T-helper 1 cell treated with Interleukin-12 subunit alpha and Interleukin-12 subunit beta and Interleukin-4 antibody, amounts not matched to agents 30 μg/mL and 1 μg/mL, for 36 hours (primary cell): ENCODE results near the gene PLAAT4.
"Not testable (repeated sequence)": the region's sequence is repeated elsewhere in the genome, so short reads cannot be mapped to it uniquely, and the experiment has no call there.

Experiments
- H3K27ac Mint-ChIP-seq: one replicate; pipeline ENCODE4 v1.8.0; 2021; ENCODE audit warnings: mild to moderate bottlenecking, mixed read lengths
- H3K27me3 Mint-ChIP-seq: one replicate; pipeline ENCODE4 v1.8.0; 2021; ENCODE audit warnings: low read depth, mixed read lengths
- H3K36me3 Mint-ChIP-seq: one replicate; pipeline ENCODE4 v1.8.0; 2021; ENCODE audit warnings: low read depth, mixed read lengths
- H3K4me1 Mint-ChIP-seq: one replicate; pipeline ENCODE4 v1.8.0; 2021; ENCODE audit warnings: low read depth, mixed read lengths
- H3K4me3 Mint-ChIP-seq: one replicate; pipeline ENCODE4 v1.8.0; 2021; ENCODE audit warnings: mild to moderate bottlenecking, moderate library complexity, mixed read lengths
- H3K9me3 Mint-ChIP-seq: one replicate; pipeline ENCODE4 v1.8.0; 2021; ENCODE audit warnings: mixed read lengths

The PLAAT4 gene

DNA sequence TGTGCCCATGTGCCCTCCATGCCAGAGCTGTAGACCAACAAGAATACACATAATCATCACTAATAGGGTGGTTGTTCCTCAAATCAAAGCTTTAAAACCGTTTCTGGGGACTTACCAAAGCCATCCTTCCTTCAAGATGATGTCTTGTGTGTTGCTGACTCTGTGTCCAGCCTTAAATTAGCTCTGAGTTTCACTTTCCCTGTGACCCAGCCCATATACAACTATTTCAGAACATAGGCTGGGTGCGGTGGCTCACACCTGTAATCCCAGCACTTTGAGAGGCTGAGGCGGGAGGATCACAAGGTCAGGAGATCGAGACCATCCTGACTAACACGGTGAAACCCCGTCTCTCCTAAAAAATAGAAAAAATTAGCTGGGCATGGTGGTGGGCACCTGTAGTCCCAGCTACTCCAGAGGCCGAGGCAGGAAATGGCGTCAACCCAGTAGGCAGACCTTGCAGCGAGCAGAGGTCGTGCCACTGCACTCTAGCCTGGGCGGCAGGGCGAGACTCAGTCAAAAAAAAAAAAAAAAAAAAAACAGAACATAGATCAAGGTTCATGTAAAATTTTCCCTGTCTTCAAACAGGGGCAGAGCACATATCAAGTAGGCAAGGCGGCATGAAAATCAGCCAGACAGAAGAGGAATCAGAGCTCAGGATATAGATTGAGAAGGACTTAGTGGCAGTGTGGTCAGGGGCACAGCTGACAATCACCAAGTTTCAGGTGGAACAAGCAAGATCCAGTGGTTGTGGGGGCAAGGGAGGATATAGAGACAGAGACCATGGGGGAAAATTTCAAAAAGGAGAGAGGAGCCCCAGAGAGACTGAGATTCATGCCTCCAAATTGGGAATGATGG, 26.8 kb downstream of the PLAAT4 start, which contains the start of gene PLAAT2:
Gene PLAAT2 (minus strand): TSS at position 179 of the 855 bp plus-strand sequence. CDS start 55 bp downstream, at position 124.
- Mint-ChIP-seq H3K4me1 (peaks cover 50% of the 10 kb centered on the region), H3K4me3 (no peak within 1 kb of the TSS), H3K27me3 (no peaks in the 10 kb centered on the region), H3K27ac (peak within 1 kb of the TSS; percentile 45), H3K9me3 (no peaks in the 10 kb centered on the region), H3K36me3 (no peaks in the 10 kb centered on the region)

DNA sequence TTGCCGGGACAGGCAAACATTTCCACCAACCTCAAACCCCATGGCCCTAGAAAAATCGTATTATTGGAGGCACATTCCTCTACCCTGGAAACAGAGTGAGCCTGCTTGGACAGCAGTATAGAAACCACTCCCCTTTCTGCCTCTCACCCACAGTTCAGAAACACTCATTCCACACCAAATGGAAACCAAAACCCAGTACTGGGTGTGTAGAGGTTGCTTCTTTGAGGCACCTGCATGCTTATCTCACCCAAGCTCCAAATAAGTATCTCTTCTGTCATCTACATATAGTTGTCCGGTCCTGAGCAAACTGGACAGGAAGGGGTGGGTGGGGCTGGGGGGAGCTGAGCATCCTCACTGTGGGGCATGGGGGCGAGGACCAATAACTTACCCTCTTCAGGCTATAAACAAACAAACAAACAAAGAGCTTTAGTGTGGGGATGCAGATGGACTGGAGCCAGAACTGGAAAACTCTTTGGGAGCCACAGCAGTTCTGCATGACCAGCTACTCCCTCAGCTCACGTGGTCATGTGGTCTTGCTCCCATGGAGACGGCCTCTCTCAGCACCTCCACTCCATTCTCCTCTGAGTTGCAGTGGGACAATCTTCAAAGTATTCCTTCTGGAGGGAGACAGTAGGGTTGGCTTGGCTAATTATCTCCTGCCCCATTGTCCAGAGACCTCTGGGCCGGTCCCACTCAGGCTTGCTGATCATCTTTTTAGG, 27.6 kb downstream of the PLAAT4 start:
- Mint-ChIP-seq H3K36me3 (no peaks in the 10 kb centered on the region), H3K27ac (peak overlapping the region; percentile 79), H3K9me3 (no peaks in the 10 kb centered on the region), H3K27me3 (no peaks in the 10 kb centered on the region), H3K4me3 (no peak overlapping the region), H3K4me1 (peaks cover 50% of the 10 kb centered on the region)

DNA sequence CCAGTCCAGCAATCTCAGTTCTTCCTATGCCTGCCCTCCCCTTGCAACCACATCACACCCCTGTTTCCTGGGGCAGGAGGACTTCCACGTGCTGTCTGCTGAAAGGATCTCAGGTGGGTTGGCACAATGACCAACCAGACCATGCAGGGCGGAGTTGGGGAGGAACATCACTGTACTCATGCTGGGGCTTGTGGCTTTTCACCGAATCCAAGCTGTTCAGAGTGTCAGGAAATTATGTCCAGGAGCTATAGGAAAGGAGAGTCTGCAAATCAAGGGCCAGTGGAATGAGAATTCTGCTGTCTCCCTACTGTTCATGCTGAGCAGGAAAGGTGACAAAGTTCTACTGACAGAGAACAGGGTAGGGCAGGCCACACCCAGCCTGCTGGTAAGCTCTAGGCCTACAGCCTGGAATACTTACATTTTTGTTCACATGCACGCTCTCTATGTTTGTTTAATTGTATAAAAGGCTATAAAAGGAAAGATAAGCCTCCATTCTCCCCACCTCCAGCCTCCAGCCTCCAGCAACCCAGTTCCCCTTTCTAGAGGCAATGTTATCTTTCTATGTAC, 28.3 kb downstream of the PLAAT4 start:
- peaks cover 48% of the 10 kb centered on the region for H3K4me1 Mint-ChIP-seq
- H3K27me3 Mint-ChIP-seq = no peaks in the 10 kb centered on the region
- H3K36me3 Mint-ChIP-seq = no peaks in the 10 kb centered on the region
- no peak overlapping the region for H3K4me3 Mint-ChIP-seq
- no peaks in the 10 kb centered on the region for H3K9me3 Mint-ChIP-seq
- peak overlapping the region; percentile 79 for H3K27ac Mint-ChIP-seq

DNA sequence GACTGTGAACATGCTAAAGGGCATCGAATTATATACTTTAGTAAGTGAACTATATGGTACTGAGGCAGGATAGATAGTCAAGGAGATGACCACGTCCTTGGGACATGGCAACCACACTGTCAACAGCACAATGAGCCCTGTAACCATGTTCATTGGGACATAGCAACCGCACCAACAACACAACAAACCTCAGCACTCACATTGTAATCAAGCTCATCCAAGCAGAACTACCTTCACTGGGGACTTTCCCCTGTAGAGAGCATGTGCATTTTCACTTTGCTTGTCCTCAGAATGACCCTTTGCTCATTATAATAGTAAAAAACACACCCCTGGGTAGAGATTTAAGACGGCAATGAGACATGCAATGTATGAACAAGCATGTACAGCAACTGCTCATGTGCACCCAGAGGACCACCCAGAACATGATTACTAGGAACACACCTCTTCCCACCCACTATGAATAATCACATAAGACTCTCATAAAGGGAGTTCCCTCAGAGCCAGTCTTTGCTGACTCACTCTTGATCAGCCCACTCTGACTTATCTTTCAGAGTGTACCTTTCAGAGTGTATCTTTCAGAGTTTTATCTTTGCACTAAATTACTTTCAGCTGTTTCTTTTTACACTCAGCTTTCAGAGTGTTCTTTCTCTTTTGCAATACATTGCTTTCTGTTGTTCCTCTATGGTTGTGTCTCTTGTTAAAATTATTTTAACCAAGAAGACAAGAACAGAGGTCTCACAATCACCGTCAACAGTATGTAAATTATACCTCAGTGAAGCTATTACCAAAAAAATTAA, 30.6 kb downstream of the PLAAT4 start:
- H3K4me3 Mint-ChIP-seq = peak overlapping the region; percentile 32
- H3K4me1 Mint-ChIP-seq = peaks cover 38% of the 10 kb centered on the region

DNA sequence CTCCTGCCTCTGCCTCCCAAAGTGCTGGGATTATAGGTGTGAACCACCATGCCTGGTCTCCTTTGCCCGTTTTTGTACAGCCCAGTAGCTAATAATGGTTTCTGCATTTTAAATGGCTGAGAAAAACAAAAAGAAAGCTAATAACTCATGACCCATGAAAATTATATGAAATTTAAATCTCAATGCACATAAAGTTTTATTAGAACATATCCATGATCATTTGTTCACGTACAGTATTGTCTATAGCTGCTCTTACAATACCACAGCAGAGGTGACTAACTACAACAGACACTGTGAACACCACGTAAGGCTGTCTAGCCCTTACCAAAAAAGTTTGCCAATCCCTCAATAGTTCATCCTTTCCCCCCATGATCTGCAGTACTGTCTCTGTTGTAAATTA, 33.0 kb downstream of the PLAAT4 start:
- Mint-ChIP-seq H3K36me3 (peaks cover 4% of the 10 kb centered on the region), H3K4me3 (no peak overlapping the region), H3K27ac (no peak overlapping the region), H3K9me3 (no peaks in the 10 kb centered on the region), H3K4me1 (peaks cover 38% of the 10 kb centered on the region), H3K27me3 (peaks cover 11% of the 10 kb centered on the region)

More for the DNA sequence above, 30.6 kb downstream of the PLAAT4 start:
- H3K27me3 Mint-ChIP-seq = peaks cover 11% of the 10 kb centered on the region
- H3K9me3 Mint-ChIP-seq = no peaks in the 10 kb centered on the region
- H3K36me3 Mint-ChIP-seq = no peaks in the 10 kb centered on the region
- peak overlapping the region; percentile 88 for H3K27ac Mint-ChIP-seq

DNA sequence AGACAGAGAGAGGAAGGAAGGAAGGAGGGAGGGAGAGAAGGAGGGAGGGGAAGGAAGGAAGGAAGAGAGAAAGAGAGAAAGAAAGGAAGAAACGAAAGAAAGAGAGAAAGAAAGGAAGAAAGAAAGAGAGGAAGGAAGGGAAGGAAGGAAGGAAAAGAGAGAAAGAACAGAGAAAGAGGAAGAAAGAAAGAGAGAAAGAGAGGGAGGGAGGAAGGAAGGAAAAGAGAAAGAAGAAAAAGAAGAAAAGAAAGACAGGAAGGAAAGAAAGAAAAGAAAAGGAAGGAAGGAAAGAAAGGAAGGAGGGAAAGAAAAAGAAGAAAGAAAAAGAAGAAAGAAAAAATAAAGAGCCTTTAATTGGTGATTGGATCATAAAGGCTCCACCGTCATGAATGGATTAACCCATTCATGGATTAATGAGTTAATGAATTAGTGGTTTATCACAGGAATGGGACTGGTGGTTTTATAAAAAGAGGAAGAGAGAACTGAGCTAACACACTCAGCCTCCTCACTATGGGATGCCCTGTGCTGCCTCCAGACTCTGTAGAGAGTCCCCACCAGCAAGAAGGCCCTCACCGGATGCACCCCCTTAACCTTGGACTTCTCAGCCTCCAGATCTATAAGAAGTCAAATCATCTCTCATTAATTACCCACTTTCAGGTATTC, 35.5 kb downstream of the PLAAT4 start:
- no peaks in the 10 kb centered on the region for H3K9me3 Mint-ChIP-seq
- no peak overlapping the region for H3K27ac Mint-ChIP-seq
- peaks cover 4% of the 10 kb centered on the region for H3K36me3 Mint-ChIP-seq
- H3K4me1 Mint-ChIP-seq = peaks cover 28% of the 10 kb centered on the region
- H3K27me3 Mint-ChIP-seq = peaks cover 11% of the 10 kb centered on the region
- no peak overlapping the region for H3K4me3 Mint-ChIP-seq

DNA sequence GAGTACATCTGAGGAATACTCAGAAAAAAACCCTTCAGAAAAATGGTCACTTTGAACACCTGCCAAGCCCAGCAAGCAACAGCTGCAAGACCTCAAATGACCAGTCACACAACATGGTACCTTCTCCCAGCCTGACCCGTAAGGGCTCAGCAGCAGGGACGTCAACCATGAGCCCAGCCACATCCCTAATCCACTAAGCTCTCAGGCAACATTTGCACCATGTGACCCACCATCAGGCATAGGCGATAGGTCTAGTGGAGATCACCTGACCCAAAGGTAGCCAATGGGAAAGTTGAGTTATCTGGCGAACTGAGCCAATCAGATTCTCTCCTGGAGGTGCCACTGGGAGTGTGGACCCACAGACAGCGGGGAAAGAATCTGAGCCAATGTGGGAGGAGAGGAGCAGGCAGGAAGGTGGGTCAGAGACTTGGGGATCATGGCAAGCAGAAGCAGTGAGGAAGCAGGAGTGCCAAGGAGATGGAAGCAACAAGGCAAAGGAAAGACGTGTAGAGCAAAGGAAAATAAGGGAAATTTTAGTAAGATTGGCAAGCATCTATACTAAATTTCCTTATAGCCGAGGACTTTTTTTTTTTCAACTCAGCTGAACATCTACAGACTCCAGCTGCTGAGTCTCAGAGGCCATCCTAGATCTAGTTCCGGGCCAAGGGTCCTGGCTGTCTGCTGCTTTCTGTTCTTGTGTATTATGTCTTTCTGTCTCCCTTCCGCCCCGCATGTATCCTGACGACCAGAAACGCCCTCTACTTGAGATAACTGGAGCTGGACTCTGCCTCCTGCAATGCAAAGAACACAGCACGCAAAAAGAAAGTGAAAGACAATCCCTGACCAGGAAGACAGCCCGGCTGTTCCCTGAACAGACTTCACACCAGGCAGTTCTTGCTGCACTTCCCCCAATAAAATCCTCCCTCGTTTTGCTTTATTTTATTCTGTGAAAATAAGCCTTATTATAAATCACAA, 37.6 kb downstream of the PLAAT4 start:
- peak overlapping the region; percentile 67 for H3K4me3 Mint-ChIP-seq
- H3K27ac Mint-ChIP-seq = peak overlapping the region; percentile 94
- H3K4me1 Mint-ChIP-seq = peaks cover 19% of the 10 kb centered on the region
- H3K27me3 Mint-ChIP-seq = peaks cover 11% of the 10 kb centered on the region
- peaks cover 8% of the 10 kb centered on the region for H3K36me3 Mint-ChIP-seq
- peaks cover 7% of the 10 kb centered on the region for H3K9me3 Mint-ChIP-seq

DNA sequence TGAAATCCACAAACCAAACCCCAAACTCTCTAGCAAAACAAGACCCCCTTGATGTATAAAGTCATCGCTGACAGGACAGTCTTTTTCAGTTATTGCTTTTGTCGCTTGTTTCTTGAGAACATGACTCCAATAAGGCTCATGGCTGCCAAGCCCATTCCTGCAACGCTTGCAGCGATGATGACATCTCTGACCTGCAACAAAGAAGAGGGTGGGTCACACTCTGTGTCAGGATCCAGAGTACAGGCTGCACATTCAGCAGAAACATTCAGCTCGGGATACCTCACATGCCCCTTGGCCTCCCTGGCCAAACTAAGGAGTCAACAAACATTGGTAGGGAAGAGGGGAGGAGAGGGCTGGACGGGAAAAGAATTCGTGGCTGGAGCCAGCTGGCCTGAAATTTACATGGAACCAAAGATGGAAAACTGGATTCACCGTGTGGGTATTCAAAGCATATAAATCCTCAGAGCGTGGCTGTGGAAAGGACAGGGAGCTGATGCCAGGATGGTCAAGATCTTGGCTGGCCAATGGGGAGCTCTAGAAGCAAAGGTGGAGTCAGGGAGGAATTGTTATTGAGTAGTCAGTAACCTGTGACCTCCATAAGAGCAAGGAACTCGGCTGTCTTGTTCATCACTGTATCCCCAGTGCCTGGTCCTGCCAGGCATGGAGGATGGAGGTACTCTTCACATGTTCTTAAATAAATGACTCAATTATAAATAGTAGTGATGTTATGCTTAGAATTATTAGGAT, 38.4 kb downstream of the PLAAT4 start:
- Mint-ChIP-seq H3K4me3 (peak overlapping the region; percentile 67), H3K27me3 (peaks cover 11% of the 10 kb centered on the region), H3K27ac (peak overlapping the region; percentile 94), H3K4me1 (peaks cover 19% of the 10 kb centered on the region), H3K9me3 (peaks cover 10% of the 10 kb centered on the region), H3K36me3 (peaks cover 8% of the 10 kb centered on the region)

DNA sequence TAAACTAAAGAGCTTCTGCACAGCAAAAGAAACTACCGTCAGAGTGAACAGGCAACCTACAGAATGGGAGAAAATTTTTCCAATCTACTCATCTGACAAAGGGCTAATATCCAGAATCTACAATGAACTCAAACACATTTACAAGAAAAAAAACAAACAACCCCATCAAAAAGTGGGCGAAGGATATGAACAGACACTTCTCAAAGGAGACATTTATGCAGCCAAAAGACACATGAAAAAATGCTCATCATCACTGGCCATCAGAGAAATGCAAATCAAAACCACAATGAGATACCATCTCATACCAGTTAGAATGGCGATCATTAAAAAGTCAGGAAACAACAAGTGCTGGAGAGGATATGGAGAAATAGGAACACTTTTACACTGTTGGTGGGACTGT, 42.3 kb downstream of the PLAAT4 start:
- H3K9me3 Mint-ChIP-seq = peaks cover 34% of the 10 kb centered on the region
- H3K36me3 Mint-ChIP-seq = peaks cover 17% of the 10 kb centered on the region
- peaks cover 32% of the 10 kb centered on the region for H3K4me1 Mint-ChIP-seq
- not testable (repeated sequence) for H3K27me3 Mint-ChIP-seq, H3K27ac Mint-ChIP-seq, H3K4me3 Mint-ChIP-seq

DNA sequence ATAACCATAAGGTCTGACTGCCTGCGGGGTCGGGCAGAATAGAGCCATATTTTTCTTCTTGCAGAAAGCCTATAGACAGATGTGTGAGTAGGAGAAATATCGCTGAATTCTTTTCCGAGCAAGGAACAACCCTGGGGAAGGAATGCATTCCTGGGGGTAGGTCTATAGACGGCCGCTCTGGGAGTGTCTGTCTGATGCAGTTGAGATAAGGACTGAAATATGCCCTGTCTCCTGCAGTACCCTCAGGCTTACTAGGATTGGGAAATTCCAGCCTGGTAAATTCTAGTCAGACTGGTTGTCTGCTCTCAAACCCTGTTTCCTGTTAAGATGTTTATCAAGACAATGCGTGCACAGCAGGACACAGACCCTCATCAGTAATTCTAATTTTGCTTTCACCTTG, 44.6 kb downstream of the PLAAT4 start:
- peaks cover 21% of the 10 kb centered on the region for H3K4me1 Mint-ChIP-seq
- peaks cover 14% of the 10 kb centered on the region for H3K36me3 Mint-ChIP-seq
- not testable (repeated sequence) for H3K4me3 Mint-ChIP-seq, H3K27ac Mint-ChIP-seq, H3K27me3 Mint-ChIP-seq
- peaks cover 34% of the 10 kb centered on the region for H3K9me3 Mint-ChIP-seq

DNA sequence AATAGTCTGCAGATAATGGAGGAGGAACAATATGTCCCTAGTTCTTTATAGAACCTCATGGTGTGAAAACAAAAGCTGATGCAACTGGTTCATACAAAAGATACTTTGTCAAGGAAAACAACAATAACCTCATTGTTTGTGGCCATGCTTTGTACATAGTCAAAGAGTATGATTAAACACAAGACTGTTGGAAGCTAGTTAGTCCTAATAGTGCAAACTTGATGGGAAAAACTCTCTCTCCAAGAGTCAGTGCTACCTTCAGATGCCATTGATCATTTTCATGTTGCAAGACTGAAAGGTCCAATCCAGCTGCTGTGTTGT, 46.7 kb downstream of the PLAAT4 start:
- Mint-ChIP-seq H3K9me3 (peaks cover 31% of the 10 kb centered on the region), H3K36me3 (peaks cover 16% of the 10 kb centered on the region), H3K27me3 (no peaks in the 10 kb centered on the region), H3K27ac (no peak overlapping the region), H3K4me1 (peaks cover 21% of the 10 kb centered on the region), H3K4me3 (no peak overlapping the region)

DNA sequence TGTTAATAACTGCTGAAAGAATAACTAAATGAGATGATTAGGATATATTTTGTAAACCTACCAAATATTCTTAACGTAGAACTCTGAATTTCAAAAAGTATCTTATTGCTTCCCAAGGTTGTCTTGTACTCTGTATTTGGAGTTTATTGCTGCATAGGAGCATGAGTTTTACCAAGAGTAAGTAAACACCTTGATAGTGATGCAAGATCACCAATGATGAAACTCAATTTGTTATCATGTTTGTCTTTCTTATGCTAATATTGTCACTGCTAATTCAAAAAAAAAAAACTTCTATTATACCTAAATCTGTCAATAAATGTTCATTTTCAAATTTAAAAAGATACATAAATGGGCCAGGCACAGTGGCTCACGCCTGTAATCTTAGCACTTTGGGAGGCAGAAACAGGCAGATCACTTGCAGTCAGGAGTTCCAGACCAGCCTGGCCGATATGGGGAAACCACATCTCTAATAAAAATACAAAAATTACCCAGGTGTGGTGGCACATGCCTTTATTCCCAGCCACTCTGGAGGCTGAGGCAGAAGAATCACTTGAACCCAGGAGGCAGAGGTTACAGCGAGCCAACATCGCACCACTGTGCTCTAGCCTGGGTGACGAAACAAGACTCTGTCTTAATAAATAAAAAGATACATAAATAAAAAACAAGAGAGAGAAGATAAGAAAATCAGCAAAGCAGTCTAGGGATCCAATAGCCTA, 50.0 kb downstream of the PLAAT4 start:
- Mint-ChIP-seq H3K27ac (no peak overlapping the region), H3K27me3 (no peaks in the 10 kb centered on the region), H3K4me3 (no peak overlapping the region), H3K36me3 (peaks cover 7% of the 10 kb centered on the region), H3K4me1 (peaks cover 20% of the 10 kb centered on the region), H3K9me3 (peaks cover 11% of the 10 kb centered on the region)
